Fibroblast of villous mesenchyme (primary cell): ENCODE results near the gene SLC35F3. TPM values are rescaled to one million over a fixed set of nuclear protein-coding genes. Genes with fewer than 3 reads are reported as not detected.

Source experiments
- DNase-seq: peaks from one replicate; pipeline ENCODE4 v3.0.0-alpha.2; 2010; ENCODE audit warnings: low read depth
- H3K4me3 ChIP-seq: 2 replicates; pipeline ENCODE4 v1.5.1; 2011; ENCODE audit warnings: low read depth, mild to moderate bottlenecking, low read length
- CTCF ChIP-seq: IDR thresholded peaks from 2 replicates; pipeline ENCODE4 v1.5.1; 2012; ENCODE audit warnings: low read depth, mild to moderate bottlenecking, low read length; ENCODE audit not compliant: insufficient read depth
- total RNA-seq: library from RNA; depleted of rRNA; stranded (reverse); fragments of >200 nt; gene quantifications from 2 replicates; pipeline ENCODE4 v1.2.3, GENCODE V29; 2012

The SLC35F3 gene
- total RNA-seq, 1 donor: 1.7 TPM

- peak; percentile 15 for TF ChIP-seq CTCF
- peak; percentile 6 for DNase-seq
- H3K4me3 ChIP-seq: no peak overlapping the region
Measured at GRCh38 chr1:234069760-234070159, 165.3 kb downstream of the SLC35F3 start.

GRCh38 chr1:234072793-234073192 is 168.3 kb downstream of the SLC35F3 start:
- H3K4me3 ChIP-seq: no peak overlapping the region
- DNase-seq: no peak
- TF ChIP-seq CTCF: no peak

- no peak overlapping the region for H3K4me3 ChIP-seq
- TF ChIP-seq CTCF: no peak
- DNase-seq: no peak
Measured at GRCh38 chr1:234078143-234078542, 173.7 kb downstream of the SLC35F3 start.

GRCh38 chr1:234079896-234080295 is 175.4 kb downstream of the SLC35F3 start:
- H3K4me3 ChIP-seq: no peak overlapping the region
- TF ChIP-seq CTCF: no peak
- DNase-seq: no peak

- H3K4me3 ChIP-seq: no peak overlapping the region
- no peak for TF ChIP-seq CTCF
- no peak for DNase-seq
Measured at GRCh38 chr1:234083460-234083859, 179.0 kb downstream of the SLC35F3 start.

- DNase-seq: no peak
- no peak for TF ChIP-seq CTCF
- H3K4me3 ChIP-seq: no peak overlapping the region
Measured at GRCh38 chr1:234089396-234089795, 184.9 kb downstream of the SLC35F3 start.

GRCh38 chr1:234090212-234091064 is 186.0 kb downstream of the SLC35F3 start:
- TF ChIP-seq CTCF: no peak
- H3K4me3 ChIP-seq: no peak overlapping the region
- DNase-seq: no peak
